T1000 (cell line): ENCODE measurements around the gene OR3A3.

Experiments
- DNase-seq: peaks from one replicate; lab custom pipeline; 2025; ENCODE audit warnings: mixed read lengths; lab: John Stamatoyannopoulos, UW

OR3A3 gene

DNA sequence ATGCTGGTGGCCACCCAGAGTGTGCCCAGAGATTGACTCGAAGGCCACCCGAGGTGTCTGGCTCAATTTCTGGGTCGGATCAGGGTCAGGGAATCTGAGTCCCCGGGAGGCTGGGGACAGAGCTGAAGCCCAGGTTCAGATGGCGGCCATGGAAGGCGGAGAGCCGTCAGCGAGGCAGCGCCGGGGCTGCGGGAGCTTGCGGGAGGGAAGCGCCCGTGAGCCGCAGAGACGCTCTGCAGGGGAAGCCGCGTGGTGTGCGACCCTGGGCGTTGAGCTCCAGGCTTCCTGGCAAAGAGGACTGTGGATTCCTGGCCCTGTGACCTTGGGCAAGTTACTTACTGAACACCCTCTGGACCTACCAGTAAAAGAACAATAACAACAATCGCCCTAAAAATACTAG is 61.0 kb downstream of the OR3A3 start:
- no peak for DNase-seq
